ENCODE data around the gene TMEM145.

DNA sequence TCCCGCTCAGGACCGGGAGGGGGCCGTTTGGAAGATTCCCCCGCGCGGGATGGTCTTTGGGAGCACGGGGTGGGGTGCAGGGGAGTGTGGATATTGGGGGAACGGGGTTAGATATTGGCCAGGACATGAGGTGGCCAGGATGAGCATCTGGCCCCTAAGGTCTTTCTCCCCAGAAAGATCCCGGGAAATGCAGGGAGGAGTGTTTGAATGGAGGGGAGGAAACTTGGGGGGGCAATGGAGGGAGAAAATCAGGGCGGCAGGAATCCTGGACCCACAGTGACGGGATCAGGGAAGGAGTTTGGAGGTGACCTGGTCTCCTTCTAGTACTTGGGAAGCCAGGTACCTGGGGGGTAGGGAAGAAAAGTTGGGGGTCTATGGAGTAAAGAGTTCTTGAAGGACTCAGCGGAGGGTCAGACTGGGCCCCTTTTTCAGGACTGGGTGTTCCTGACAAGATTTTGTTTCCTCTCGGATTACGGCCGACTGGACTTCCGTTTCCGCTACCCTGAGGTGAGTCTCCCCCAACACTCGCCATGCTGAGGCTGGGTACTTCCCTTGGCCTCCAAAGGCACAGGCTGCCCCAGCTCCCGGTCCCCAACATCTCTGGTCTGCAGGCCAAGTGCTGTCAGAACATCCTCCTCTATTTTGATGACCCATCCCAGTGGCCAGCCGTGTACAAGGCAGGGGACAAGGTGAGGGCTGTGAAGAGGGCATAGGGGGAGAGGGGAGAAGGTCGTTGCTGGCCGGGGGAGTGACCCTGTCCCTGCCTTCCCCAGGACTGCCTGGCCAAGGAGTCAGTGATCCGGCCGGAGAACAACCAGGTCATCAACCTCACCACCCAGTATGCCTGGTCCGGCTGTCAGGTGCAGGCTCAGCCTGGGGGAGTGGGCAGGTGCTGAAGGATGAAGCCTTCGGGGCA lies 989 bp downstream of the TMEM145 start:
- TF ChIP-seq, protein P1, sequence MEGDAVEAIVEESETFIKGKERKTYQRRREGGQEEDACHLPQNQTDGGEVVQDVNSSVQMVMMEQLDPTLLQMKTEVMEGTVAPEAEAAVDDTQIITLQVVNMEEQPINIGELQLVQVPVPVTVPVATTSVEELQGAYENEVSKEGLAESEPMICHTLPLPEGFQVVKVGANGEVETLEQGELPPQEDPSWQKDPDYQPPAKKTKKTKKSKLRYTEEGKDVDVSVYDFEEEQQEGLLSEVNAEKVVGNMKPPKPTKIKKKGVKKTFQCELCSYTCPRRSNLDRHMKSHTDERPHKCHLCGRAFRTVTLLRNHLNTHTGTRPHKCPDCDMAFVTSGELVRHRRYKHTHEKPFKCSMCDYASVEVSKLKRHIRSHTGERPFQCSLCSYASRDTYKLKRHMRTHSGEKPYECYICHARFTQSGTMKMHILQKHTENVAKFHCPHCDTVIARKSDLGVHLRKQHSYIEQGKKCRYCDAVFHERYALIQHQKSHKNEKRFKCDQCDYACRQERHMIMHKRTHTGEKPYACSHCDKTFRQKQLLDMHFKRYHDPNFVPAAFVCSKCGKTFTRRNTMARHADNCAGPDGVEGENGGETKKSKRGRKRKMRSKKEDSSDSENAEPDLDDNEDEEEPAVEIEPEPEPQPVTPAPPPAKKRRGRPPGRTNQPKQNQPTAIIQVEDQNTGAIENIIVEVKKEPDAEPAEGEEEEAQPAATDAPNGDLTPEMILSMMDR (conservative IDR thresholded peaks at IDR 0.05) = no peak
- TF ChIP-seq EZH2 (IDR thresholded peaks at IDR 0.05; ENCODE audit: low read depth) = no peak

Measured in PC-9 (cell line).